H9 (cell line): ENCODE results near the gene FRAS1. TPM values are rescaled to one million over a fixed set of nuclear protein-coding genes. Genes with fewer than 3 reads are reported as not detected.

Experiments
- DNase-seq: peaks from one replicate; pipeline ENCODE4 v3.0.0-alpha.2; 2017
- H2AFZ ChIP-seq: one replicate; pipeline ENCODE4 v1.6.1; 2013; ENCODE audit warnings: mild to moderate bottlenecking, low read length, control low read depth, moderate library complexity
- H2AK5ac ChIP-seq: 2 replicates; pipeline ENCODE4 v1.6.1; 2013; ENCODE audit warnings: low read length, control low read depth, mixed read lengths; ENCODE audit not compliant: insufficient read length
- H2BK120ac ChIP-seq: one replicate; pipeline ENCODE4 v1.6.1; 2013; ENCODE audit warnings: low read depth, mild to moderate bottlenecking, low read length, control low read depth, inconsistent platforms; ENCODE audit not compliant: poor library complexity, severe bottlenecking
- H2BK12ac ChIP-seq: 2 replicates; pipeline ENCODE4 v1.6.1; 2013; ENCODE audit warnings: low read length, control low read depth, mixed read lengths, low read depth; ENCODE audit not compliant: insufficient read length
- H2BK15ac ChIP-seq: 2 replicates; pipeline ENCODE4 v1.6.1; 2013; ENCODE audit warnings: low read depth, low read length, control low read depth
- H2BK20ac ChIP-seq: one replicate; pipeline ENCODE4 v1.6.1; 2013; ENCODE audit warnings: low read depth, mild to moderate bottlenecking, low read length, control low read depth, inconsistent platforms; ENCODE audit not compliant: poor library complexity, severe bottlenecking
- H2BK5ac ChIP-seq: 2 replicates; pipeline ENCODE4 v1.6.1; 2013; ENCODE audit warnings: low read length, control low read depth, mixed read lengths; ENCODE audit not compliant: insufficient read length
- H3K14ac ChIP-seq: 2 replicates; pipeline ENCODE4 v1.6.1; 2013; ENCODE audit warnings: low read length, control low read depth; ENCODE audit not compliant: insufficient read depth
- H3K18ac ChIP-seq: 2 replicates; pipeline ENCODE4 v1.6.1; 2013; ENCODE audit warnings: low read depth, mild to moderate bottlenecking, mixed read lengths, low read length, control low read depth; ENCODE audit not compliant: insufficient read length
- H3K23ac ChIP-seq: 2 replicates; pipeline ENCODE4 v1.6.1; 2013; ENCODE audit warnings: low read length, control low read depth, mixed read lengths, low read depth; ENCODE audit not compliant: insufficient read length
- H3K23me2 ChIP-seq: 2 replicates; pipeline ENCODE4 v1.6.1; 2013; ENCODE audit warnings: low read depth, mild to moderate bottlenecking, mixed read lengths, low read length, control low read depth; ENCODE audit not compliant: insufficient read length, poor library complexity, severe bottlenecking
- H3K27ac ChIP-seq: 2 replicates; pipeline ENCODE4 v1.5.1; 2013; ENCODE audit warnings: low read length, control low read depth, mixed read lengths, low read depth; ENCODE audit not compliant: insufficient read length
- H3K27me3 ChIP-seq: 2 replicates; pipeline ENCODE4 v1.6.1; 2013; ENCODE audit warnings: low read length, control low read depth, inconsistent platforms; ENCODE audit not compliant: insufficient read depth
- H3K4ac ChIP-seq: 2 replicates; pipeline ENCODE4 v1.6.1; 2013; ENCODE audit warnings: low read depth, mild to moderate bottlenecking, control low read depth, inconsistent platforms, low read length, moderate library complexity
- H3K4me1 ChIP-seq: 2 replicates; pipeline ENCODE4 v1.6.1; 2013; ENCODE audit warnings: low read length, control low read depth, inconsistent platforms; ENCODE audit not compliant: insufficient read depth
- H3K4me2 ChIP-seq: 2 replicates; pipeline ENCODE4 v1.6.1; 2013; ENCODE audit warnings: low read length, control low read depth, mixed read lengths; ENCODE audit not compliant: insufficient read length, insufficient read depth
- H3K56ac ChIP-seq: 2 replicates; pipeline ENCODE4 v1.6.1; 2013; ENCODE audit warnings: low read depth, mild to moderate bottlenecking, mixed read lengths, low read length, control low read depth; ENCODE audit not compliant: insufficient read length
- H3K79me1 ChIP-seq: 2 replicates; pipeline ENCODE4 v1.6.1; 2013; ENCODE audit warnings: low read depth, mild to moderate bottlenecking, moderate library complexity, low read length, control low read depth, inconsistent platforms; ENCODE audit not compliant: insufficient read depth, poor library complexity, severe bottlenecking
- H3K79me2 ChIP-seq: 2 replicates; pipeline ENCODE4 v1.6.1; 2013; ENCODE audit warnings: low read length, control low read depth, inconsistent platforms; ENCODE audit not compliant: insufficient read depth
- H3K9ac ChIP-seq: 2 replicates; pipeline ENCODE4 v1.6.1; 2013; ENCODE audit warnings: low read length, control low read depth, mixed read lengths; ENCODE audit not compliant: insufficient read length; ENCODE audit errors: extremely low read depth
- H3K9me3 ChIP-seq: one replicate; pipeline ENCODE4 v1.6.1; 2013; ENCODE audit warnings: low read depth, low read length, inconsistent platforms; ENCODE audit not compliant: control insufficient read depth
- H3T11ph ChIP-seq: one replicate; pipeline ENCODE4 v1.6.1; 2013; ENCODE audit warnings: mild to moderate bottlenecking, low read length, control low read depth, inconsistent platforms
- H4K20me1 ChIP-seq: one replicate; pipeline ENCODE4 v1.6.1; 2013; ENCODE audit not compliant: control insufficient read depth, insufficient read length, insufficient read depth
- H4K5ac ChIP-seq: 2 replicates; pipeline ENCODE4 v1.6.1; 2013; ENCODE audit warnings: low read depth, mild to moderate bottlenecking, mixed read lengths, low read length, control low read depth; ENCODE audit not compliant: insufficient read length
- H4K8ac ChIP-seq: replicated peaks from 2 replicates; pipeline ENCODE4 v1.6.1; 2013; ENCODE audit warnings: low read length, control low read depth, mixed read lengths, low read depth; ENCODE audit not compliant: insufficient read length
- H4K91ac ChIP-seq: 2 replicates; pipeline ENCODE4 v1.6.1; 2013; ENCODE audit warnings: low read depth, mild to moderate bottlenecking, moderate library complexity, mixed read lengths, low read length, control low read depth; ENCODE audit not compliant: insufficient read length
- H3K27ac Mint-ChIP-seq, 3 experiments: 2 replicates in 2 of 3; 3 replicates in 1 of 3; pipeline ENCODE4 v1.8.0; 2020 to 2021; ENCODE audit warnings: mixed read lengths in 3 of 3, mild to moderate bottlenecking in 1 of 3, moderate library complexity in 1 of 3
- H3K27me3 Mint-ChIP-seq: 2 replicates; pipeline ENCODE4 v1.8.0; 2021; ENCODE audit warnings: low read depth, mild to moderate bottlenecking, moderate library complexity, mixed read lengths
- H3K36me3 Mint-ChIP-seq, 3 experiments: 2 replicates in 2 of 3; 3 replicates in 1 of 3; pipeline ENCODE4 v1.8.0; 2020 to 2021; ENCODE audit warnings: low read depth in 3 of 3, mixed read lengths in 3 of 3; ENCODE audit not compliant: insufficient read depth in 1 of 3
- H3K4me1 Mint-ChIP-seq, 2 experiments: 2 replicates each; pipeline ENCODE4 v1.8.0; 2020; ENCODE audit warnings: mixed read lengths in 2 of 2
- H3K4me3 Mint-ChIP-seq, 2 experiments: 2 replicates in 1 of 2; 3 replicates in 1 of 2; pipeline ENCODE4 v1.8.0; 2020 to 2021; ENCODE audit warnings: mild to moderate bottlenecking in 2 of 2, mixed read lengths in 2 of 2, moderate library complexity in 1 of 2
- H3K9me3 Mint-ChIP-seq, 2 experiments: 2 replicates in 1 of 2; 3 replicates in 1 of 2; pipeline ENCODE4 v1.8.0; 2020; ENCODE audit warnings: mild to moderate bottlenecking in 2 of 2, mixed read lengths in 2 of 2, moderate library complexity in 1 of 2
- CTCF ChIP-seq: fragments of 200-600 bp; sonication (generic); conservative IDR thresholded peaks from 3 replicates; pipeline ENCODE4 v1.8.0; 2021; ENCODE audit warnings: antibody characterized with exemption, mild to moderate bottlenecking
- WGBS: extraction: QIAGEN DNeasy Blood & Tissue Kit; methylation state at CpG from one replicate; pipeline ENCODE4 v1.1.7; 2013; ENCODE audit warnings: missing lambda C conversion rate, low lambda C conversion rate, mixed read lengths; ENCODE audit not compliant: insufficient read length; ENCODE audit errors: extremely low coverage; 5-methylcytosine and 5-hydroxymethylcytosine counted together
- total RNA-seq: library from RNA; stranded (reverse); gene quantifications from 2 replicates; pipeline ENCODE4 v1.2.1, GENCODE V29; 2021

Gene FRAS1
- total RNA-seq, 1 experiment from 2014 or later, result 58.5 TPM

- H4K5ac ChIP-seq, result no peak overlapping the region
- no peak overlapping the region for H4K91ac ChIP-seq
- TF ChIP-seq CTCF, result no peak
- no peak overlapping the region for H3K27ac ChIP-seq
- H2BK15ac ChIP-seq, result no peak overlapping the region
- H2BK12ac ChIP-seq, result no peak overlapping the region
- H3K27me3 ChIP-seq, result no peaks in the 10 kb centered on the region
- H3K9me3 ChIP-seq, result no peaks in the 10 kb centered on the region
- Mint-ChIP-seq H3K27ac (peak overlapping the region in 1 of 3 experiments; percentile 43; a peak in 1 of 7 replicates), H3K27me3 (no peaks in the 10 kb centered on the region), H3K4me3 (no peak overlapping the region), H3K9me3 (no peaks in the 10 kb centered on the region), H3K36me3 (peaks cover 21 to 42% (median 32%) of the 10 kb centered on the region in 3 experiments), H3K4me1 (peaks cover 10 to 22% of the 10 kb centered on the region in 2 experiments)
- H3K14ac ChIP-seq, result no peak overlapping the region
- H2BK120ac ChIP-seq, result no peak overlapping the region
- H3T11ph ChIP-seq, result no peak overlapping the region
- H2BK20ac ChIP-seq, result no peak overlapping the region
- no peaks in the 10 kb centered on the region for H3K23me2 ChIP-seq
- no peak overlapping the region for H2AK5ac ChIP-seq
- H3K79me2 ChIP-seq, result no peaks in the 10 kb centered on the region
- no peak overlapping the region for H3K18ac ChIP-seq
- WGBS, result no CpG with 5 or more reads among the region's 3 CpGs
- H2AFZ ChIP-seq, result no peak overlapping the region
- H3K4me1 ChIP-seq, result no peaks in the 10 kb centered on the region
- H3K4me2 ChIP-seq, result no peak overlapping the region
- no peak overlapping the region for H3K56ac ChIP-seq
- no peak overlapping the region for H3K4ac ChIP-seq
- H4K20me1 ChIP-seq, result no peaks in the 10 kb centered on the region
- H3K79me1 ChIP-seq, result no peaks in the 10 kb centered on the region
- H3K9ac ChIP-seq, result no peak overlapping the region
- no peak overlapping the region for H3K23ac ChIP-seq
- no peak for DNase-seq
- H2BK5ac ChIP-seq, result no peak overlapping the region
- no peak overlapping the region for H4K8ac ChIP-seq
These were observed 234.2 kb downstream of the FRAS1 start for GRCh38 chr4:78291277-78291676.
